Type B pancreatic cell (in vitro differentiated cells): ENCODE results near the gene IPO4. TPM values are rescaled to one million over a fixed set of nuclear protein-coding genes. Genes with fewer than 3 reads are reported as not detected.

Source experiments
- DNase-seq: peaks from one replicate; pipeline ENCODE4 v3.0.0; 2021; ENCODE audit warnings: mixed read lengths; ENCODE audit not compliant: unreplicated experiment; ENCODE audit errors: extremely low spot score
- H3K27ac Mint-ChIP-seq: 2 replicates; pipeline ENCODE4 v1.8.0; 2021; ENCODE audit warnings: mild to moderate bottlenecking, mixed read lengths
- H3K27me3 Mint-ChIP-seq: 2 replicates; pipeline ENCODE4 v1.8.0; 2021; ENCODE audit warnings: mixed read lengths
- H3K36me3 Mint-ChIP-seq: 2 replicates; pipeline ENCODE4 v1.8.0; 2021; ENCODE audit warnings: mixed read lengths
- H3K4me1 Mint-ChIP-seq: one replicate; pipeline ENCODE4 v1.8.0; 2021; ENCODE audit warnings: mixed read lengths; ENCODE audit not compliant: unreplicated experiment
- H3K4me3 Mint-ChIP-seq: 2 replicates; pipeline ENCODE4 v1.8.0; 2021; ENCODE audit warnings: mild to moderate bottlenecking, mixed read lengths
- H3K9me3 Mint-ChIP-seq: 2 replicates; pipeline ENCODE4 v1.8.0; 2021; ENCODE audit warnings: mixed read lengths
- CTCF ChIP-seq: fragments of 200-600 bp; sonication (generic); conservative IDR thresholded peaks from 2 replicates; pipeline ENCODE4 v1.5.0; 2021; ENCODE audit warnings: antibody characterized with exemption, mild to moderate bottlenecking
- total RNA-seq: library from RNA; stranded (reverse); gene quantifications from 2 replicates; pipeline ENCODE4 v1.2.1, GENCODE V29; 2021; ENCODE audit warnings: low replicate concordance

The IPO4 gene
- total RNA-seq, 1 donor from 2014 or later = 67.1 TPM

- no peaks in the 10 kb centered on the region for H3K9me3 Mint-ChIP-seq
- no peak for DNase-seq
- H3K36me3 Mint-ChIP-seq = peaks cover 25% of the 10 kb centered on the region
- H3K4me3 Mint-ChIP-seq = peak overlapping the region; percentile 75
- peak overlapping the region; percentile 33 for H3K27ac Mint-ChIP-seq
- peaks cover 36% of the 10 kb centered on the region for H3K4me1 Mint-ChIP-seq
- H3K27me3 Mint-ChIP-seq = no peaks in the 10 kb centered on the region
- no peak for TF ChIP-seq CTCF
Observed at GRCh38 chr14:24234095-24235005, 45.7 kb upstream of the IPO4 start.

- TF ChIP-seq CTCF = no peak
- peak overlapping the region; percentile 98 for H3K4me3 Mint-ChIP-seq
- H3K27me3 Mint-ChIP-seq = no peaks in the 10 kb centered on the region
- H3K4me1 Mint-ChIP-seq = peaks cover 32% of the 10 kb centered on the region
- no peaks in the 10 kb centered on the region for H3K9me3 Mint-ChIP-seq
- DNase-seq = no peak
- peaks cover 25% of the 10 kb centered on the region for H3K36me3 Mint-ChIP-seq
- H3K27ac Mint-ChIP-seq = peak overlapping the region; percentile 97
Observed at GRCh38 chr14:24233538-24233866, 44.9 kb upstream of the IPO4 start.

GRCh38 chr14:24232645-24233537 lies 44.3 kb upstream of the IPO4 start, which contains the start of gene GMPR2:
GMPR2 (plus strand) TSS chr14:24232929; CDS start chr14:24233254, 325 bp downstream.
- H3K36me3 Mint-ChIP-seq = peaks cover 19% of the 10 kb centered on the region
- no peaks in the 10 kb centered on the region for H3K9me3 Mint-ChIP-seq
- no peak for DNase-seq
- TF ChIP-seq CTCF = no peak
- peak within 1 kb of the TSS; percentile 97 for H3K27ac Mint-ChIP-seq
- H3K4me1 Mint-ChIP-seq = peaks cover 26% of the 10 kb centered on the region
- peak within 1 kb of the TSS; percentile 98 for H3K4me3 Mint-ChIP-seq
- no peaks in the 10 kb centered on the region for H3K27me3 Mint-ChIP-seq

GRCh38 chr14:24232121-24232644 lies 43.6 kb upstream of the IPO4 start, which contains the start of gene NEDD8:
NEDD8 (minus strand) TSS chr14:24232367; CDS start chr14:24232267, 100 bp downstream.
- Mint-ChIP-seq H3K4me3 (peak within 1 kb of the TSS; percentile 98), H3K9me3 (no peaks in the 10 kb centered on the region), H3K4me1 (peaks cover 27% of the 10 kb centered on the region), H3K27me3 (no peaks in the 10 kb centered on the region), H3K36me3 (peaks cover 18% of the 10 kb centered on the region), H3K27ac (peak within 1 kb of the TSS; percentile 97)
- peak; percentile 85 for DNase-seq
- TF ChIP-seq CTCF = no peak
